ENCODE measurements around the gene CHN2.

GRCh38 chr7:29289156-29290021, 94.8 kb downstream of the CHN2 start:
- TF ChIP-seq POLR2A (IDR thresholded peaks at IDR 0.05) (no peak), CTCF (IDR thresholded peaks at IDR 0.05) (no peak)

All from prostate gland (tissue), 2 donors.